B cell (primary cell): ENCODE measurements around the gene DNAJA4.

Experiments used
- EZH2 ChIP-seq: IDR thresholded peaks from 2 replicates; pipeline ENCODE4 v1.6.1; 2012; ENCODE audit warnings: borderline replicate concordance, low read depth, mild to moderate bottlenecking, moderate library complexity, low read length; ENCODE audit not compliant: insufficient read depth, poor library complexity, severe bottlenecking
- TF ChIP-seq, protein P1 (sequence below): fragments of 200-600 bp; IDR thresholded peaks from one replicate; pipeline ENCODE4 v1.8.0; 2022; ENCODE audit warnings: antibody characterized with exemption, mild to moderate bottlenecking

- TF ChIP-seq, protein P1, sequence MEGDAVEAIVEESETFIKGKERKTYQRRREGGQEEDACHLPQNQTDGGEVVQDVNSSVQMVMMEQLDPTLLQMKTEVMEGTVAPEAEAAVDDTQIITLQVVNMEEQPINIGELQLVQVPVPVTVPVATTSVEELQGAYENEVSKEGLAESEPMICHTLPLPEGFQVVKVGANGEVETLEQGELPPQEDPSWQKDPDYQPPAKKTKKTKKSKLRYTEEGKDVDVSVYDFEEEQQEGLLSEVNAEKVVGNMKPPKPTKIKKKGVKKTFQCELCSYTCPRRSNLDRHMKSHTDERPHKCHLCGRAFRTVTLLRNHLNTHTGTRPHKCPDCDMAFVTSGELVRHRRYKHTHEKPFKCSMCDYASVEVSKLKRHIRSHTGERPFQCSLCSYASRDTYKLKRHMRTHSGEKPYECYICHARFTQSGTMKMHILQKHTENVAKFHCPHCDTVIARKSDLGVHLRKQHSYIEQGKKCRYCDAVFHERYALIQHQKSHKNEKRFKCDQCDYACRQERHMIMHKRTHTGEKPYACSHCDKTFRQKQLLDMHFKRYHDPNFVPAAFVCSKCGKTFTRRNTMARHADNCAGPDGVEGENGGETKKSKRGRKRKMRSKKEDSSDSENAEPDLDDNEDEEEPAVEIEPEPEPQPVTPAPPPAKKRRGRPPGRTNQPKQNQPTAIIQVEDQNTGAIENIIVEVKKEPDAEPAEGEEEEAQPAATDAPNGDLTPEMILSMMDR, result no peak
- TF ChIP-seq EZH2, result no peak
These were observed 55.2 kb downstream of the DNAJA4 start for GRCh38 chr15:78319588-78319987.
